DMS 273 treated with DMSO at 0.1 percent for 48 hours (cell line): ENCODE results near the gene IRAK1.

Experiments
- DNase-seq: peaks from one replicate; lab custom pipeline; 2025; lab: John Stamatoyannopoulos, UW

IRAK1 gene

GRCh38 chrX:154019633-154020528 lies at the start of gene IRAK1:
Gene IRAK1, minus strand, starts transcription at chrX:154019902. Its CDS starts 90 bp downstream, at chrX:154019812.
- DNase-seq: no peak

DNA sequence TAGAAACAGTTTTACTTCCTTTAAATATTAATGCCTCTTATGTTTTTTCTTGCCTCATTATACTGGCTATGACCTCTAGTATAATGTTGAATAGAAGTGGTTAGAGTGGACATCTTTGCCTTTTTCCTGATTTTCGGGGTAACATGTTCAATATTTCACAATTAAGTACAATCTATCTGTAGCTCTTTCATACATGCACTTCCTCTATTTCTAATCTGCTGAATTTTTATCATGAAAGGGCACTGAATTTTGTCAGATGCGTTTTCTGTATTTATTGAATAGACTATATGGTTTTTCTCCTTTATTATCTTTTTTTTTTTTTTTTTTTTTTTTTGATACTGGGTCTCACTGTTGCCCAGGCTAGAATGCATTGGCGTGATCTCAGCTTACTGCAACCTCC lies 48.9 kb upstream of the IRAK1 start:
- no peak for DNase-seq

DNA sequence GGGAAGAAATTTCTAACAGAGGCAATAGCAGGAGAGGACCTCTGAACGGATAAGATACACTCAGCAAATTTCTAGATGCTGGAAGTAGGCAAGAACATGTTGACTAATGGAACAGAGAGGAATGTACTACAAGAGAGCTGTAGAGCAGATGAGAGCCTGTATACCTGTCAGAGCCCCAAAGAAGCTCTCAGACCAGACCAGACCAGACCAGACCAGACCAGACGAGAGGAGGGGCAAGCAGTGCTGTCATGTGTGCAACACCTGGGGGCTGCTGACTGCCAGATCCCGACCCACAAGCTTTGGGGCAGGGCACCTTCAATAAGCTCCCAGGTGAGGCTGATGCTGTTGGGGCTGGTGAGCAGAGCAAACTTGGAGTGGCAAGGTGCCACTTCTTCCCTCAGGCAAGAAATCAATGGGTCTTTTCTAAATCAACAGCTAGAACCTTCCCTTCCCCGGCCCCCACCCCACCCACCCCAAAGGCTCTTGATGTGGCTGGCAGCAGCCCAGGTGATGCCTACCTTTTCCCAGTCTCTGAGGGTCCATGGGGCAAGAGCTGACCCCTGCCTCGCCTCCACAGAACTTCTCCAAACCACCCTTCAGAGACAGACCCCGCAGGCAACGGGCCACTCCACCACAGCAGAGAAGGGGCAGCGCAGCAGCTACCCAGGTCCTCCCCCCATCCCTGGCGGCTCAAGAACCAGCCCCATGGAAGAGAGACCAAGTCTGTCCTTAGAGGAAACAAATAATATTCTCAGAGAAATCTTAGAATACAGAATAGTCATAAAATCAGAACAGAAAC lies 45.1 kb upstream of the IRAK1 start:
- no peak for DNase-seq

- DNase-seq: no peak
Observed at GRCh38 chrX:154063234-154063633, 43.5 kb upstream of the IRAK1 start.

DNA sequence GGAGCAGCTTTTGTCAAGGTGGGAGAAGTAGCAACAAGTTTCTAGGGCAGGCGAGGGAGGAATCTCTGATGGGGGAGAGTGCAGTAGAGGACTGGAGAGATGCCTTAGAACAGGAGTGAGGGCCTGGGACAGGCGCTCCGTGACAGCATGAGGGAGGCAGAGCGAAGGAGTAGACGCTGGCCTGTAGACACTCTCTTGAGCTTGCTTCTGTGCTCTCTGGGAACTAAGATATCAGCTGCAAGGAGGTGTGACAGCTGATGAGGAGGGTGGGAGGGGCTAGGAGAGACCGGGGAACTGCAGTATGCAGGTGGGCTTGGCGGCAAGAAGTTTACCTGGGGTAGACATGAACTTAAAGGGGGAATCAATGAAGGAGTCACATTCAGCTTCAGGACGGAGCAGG lies 42.1 kb upstream of the IRAK1 start:
- DNase-seq: no peak

DNA sequence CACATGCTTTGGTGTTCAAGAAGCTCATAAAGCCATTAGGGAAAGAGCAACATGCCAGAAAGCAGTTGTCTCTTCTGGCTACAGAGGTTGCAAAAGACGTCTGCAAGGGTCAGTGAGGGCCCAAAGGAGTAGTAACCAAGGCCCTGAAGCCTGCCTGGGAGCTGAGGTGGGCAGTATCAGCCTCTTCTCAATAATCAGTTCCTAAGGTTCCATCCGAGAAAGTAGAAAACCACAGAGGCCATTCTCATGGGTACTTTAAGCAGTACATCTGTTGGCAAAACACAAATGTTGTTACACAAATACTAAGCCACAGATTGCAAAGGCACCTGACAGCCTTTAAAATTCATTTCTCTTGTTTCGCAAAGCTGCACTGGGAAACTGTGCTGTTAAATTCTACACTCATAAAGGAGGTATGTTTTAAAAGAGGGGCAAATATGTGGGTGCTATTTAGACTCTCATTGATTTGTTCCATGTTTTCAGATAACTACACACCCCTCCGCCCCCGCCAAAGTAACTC lies 40.1 kb upstream of the IRAK1 start:
- DNase-seq: no peak

DNA sequence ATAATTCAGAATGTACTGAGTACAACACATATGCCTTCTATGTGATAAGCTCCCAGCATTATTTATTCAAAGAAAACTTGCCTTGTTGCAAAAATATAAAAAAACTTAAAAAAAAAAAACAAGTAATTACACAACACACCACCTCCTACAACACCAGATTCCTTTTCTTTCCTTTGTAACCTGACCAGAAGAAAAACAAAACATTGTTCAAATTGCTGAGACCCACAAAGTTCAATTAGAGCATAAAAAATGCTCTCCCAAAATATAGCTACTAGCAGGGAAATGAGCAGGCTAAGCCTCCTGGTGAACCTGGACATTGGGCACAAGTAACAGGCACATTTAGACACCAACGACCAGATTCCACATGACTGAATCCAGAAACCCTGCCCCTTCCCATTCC lies 39.5 kb upstream of the IRAK1 start:
- no peak for DNase-seq

DNA sequence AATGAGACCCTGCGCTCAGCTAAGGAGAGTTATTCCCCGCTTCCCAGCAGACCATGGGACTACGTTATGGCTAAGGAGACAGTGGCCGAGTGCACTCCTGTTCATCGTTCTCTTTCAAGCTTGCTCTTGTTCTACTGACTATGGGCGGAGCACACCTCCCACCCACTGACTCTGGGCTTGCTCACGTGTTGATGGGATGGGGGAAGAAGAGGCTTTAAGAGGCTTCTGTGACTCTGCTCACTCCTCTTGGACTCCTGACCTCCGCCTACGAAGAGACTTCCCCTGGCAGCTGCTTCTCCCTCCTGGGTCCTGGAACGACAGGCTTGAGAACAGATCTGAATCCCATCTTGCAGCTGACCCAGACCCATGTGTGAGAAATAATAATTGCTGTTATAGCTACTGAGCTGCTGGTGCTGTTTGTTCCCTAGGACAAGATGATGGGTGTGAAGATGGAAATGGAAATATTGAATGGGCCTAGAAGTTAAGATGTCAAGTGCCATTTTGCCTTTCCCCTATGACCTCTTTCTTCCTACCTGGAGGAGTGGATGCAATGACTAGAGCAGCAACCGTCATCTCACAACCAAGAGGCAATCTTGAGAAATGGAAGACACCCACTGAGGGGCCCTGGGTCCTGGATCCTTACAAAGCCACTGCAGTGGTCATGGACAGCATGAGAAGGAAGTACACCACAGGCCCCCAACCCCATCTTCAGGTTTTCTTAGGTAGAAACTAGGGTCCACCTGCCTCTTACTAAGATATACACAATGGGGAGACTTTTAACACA lies 38.7 kb upstream of the IRAK1 start:
- DNase-seq: no peak

- DNase-seq: no peak
Observed at GRCh38 chrX:154057791-154058190, 38.1 kb upstream of the IRAK1 start.

GRCh38 chrX:154056770-154057241 lies 37.1 kb upstream of the IRAK1 start:
- no peak for DNase-seq

DNA sequence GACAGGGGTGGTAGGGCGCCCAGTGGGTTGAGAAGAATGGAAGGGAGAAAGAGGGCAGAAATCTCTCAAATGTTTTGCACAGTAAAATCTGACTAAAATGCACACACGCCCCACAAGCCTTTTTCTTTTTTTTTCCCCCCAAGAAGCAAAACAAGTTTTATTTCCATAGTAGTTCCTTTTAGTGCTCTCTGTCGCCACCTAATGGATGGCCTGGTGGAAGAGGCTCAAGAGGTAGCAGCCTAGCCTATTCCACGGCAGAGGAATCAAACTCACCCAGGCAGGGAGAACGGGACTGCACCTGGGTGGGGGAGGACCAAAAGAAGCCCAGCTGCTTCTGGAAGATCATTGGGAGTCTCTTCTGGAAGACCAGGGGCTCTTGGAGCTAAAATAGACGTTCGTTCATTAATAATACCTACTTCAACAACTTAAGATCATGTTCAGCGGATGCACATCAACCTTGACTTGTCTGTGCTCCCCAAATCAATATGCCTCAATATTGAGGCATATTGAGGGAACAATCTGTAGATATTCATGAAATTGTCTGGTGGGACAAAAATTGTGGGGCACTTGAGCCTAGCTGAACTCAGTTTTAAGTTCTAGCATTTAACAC lies 31.6 kb upstream of the IRAK1 start:
- DNase-seq: peak; percentile 8

DNA sequence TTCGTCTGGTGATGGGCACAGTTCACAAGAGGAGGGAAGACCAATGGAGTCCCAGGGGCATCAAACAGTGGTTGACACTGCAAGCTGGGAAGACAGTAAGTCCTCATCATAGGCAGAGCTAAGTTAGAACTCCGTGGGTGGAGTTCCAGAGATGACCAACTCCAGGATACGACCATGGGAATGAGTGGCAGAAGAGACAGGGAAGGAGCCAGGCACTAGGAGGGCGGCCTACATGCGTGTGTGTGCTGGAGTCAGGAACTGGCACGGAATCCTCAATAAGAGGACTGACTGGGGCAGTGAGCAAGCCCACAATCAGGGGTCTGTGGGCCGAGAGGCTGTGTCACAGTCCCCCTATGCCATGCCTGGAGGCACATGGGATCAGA lies 30.4 kb upstream of the IRAK1 start:
- no peak for DNase-seq

DNA sequence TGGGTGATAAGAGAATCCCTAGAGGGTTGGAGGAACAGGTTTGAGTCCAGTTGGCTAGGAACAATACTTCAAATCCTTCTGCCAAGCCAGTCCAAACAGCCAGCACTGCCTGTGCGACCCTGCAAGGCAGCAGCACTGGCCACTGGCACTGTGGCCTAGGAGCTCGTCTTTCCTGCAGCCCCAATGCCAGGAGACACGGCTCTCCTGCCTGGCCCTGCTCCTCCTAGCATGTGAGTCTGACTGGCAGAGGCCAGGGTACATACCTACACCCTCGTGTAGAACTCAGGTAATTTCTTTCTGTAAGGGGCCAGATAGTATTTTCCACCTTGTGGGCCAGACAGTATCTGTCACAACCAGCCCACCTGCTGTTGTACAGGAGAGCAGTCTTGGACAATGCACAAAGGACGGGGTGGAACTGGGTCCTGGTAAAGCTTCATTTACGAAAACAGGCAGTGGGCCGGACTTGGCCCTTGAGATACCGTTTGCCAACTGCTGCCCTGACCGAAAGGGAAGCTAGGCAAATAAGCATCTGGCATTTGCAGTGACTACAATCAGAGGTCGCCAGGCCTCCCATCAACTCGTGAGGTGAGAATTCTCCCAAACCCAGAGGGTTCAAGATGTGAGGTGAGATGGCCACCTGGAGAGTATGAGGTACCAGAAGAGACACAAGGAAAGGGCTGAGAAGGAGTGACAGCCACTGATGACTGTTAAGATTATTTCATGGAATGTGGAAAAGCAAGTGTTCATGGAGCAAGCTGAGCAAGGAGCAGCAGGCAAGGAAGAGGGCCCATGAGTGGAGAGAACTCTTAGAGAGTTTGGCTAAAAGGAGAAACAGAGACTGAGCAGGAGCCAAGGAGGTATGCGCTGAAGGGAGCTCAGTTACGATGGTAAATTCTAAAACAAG lies 29.8 kb upstream of the IRAK1 start:
- DNase-seq: no peak

- no peak for DNase-seq
Observed at GRCh38 chrX:154048398-154048797, 28.7 kb upstream of the IRAK1 start.

GRCh38 chrX:154046940-154047610 lies 27.4 kb upstream of the IRAK1 start:
- DNase-seq: no peak

DNA sequence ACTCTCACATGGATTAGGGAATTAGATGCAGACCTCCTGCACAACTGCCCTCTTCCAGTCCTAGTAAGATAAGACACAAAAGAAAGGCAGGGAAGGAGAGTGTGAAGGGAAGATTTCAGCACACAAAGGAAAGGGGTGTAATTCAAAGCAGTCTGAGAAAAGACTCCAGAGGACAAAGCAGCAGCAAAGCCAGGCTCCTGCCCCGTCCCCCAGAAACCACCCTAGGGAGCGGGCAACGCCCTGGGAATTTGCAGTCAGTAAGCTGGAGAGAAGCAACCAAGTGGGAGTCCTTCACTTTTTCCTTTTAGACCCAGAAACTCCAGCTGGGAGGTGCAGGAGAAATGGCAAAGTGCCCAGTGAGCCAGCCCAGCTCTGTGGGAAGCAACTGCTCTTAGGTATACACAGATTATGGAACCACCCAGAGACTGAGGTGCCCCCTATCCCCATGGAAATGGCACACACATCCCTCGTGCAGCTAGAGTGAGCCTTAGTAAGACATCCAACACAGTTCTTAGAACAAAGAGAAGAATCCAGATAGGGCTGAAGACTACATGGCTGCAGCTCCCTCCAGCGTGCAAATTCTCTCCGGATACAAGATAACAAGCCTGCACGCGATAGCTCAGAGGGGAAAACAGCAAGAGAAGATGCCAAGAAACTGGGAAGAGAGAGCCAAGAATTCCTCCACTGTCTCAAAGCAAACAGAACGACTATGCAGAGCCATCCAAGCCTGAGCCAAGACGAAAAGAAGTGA lies 26.5 kb upstream of the IRAK1 start:
- DNase-seq: peak; percentile 31

DNA sequence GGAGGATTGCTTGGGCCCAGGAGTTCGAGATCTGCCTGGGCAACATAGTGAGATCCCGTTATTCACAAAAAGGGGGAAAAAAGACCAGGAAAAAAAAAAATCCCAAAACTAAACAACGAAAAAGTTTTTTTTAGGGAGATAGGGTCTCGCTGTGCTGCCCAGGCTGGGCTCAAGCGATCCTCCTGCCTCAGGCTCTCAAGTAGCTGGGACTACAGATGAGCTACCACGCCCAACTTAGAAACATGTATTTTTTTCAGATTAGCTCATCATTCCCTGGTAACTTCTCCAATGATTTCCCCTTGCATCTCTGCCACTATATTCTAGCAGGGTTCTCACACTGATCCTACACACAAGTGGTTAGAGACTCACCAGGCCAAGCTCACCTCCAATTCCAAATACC lies 24.4 kb upstream of the IRAK1 start:
- DNase-seq: no peak

GRCh38 chrX:154043003-154043763 lies 23.5 kb upstream of the IRAK1 start:
- DNase-seq: no peak
